PC-9 (cell line): ENCODE results near the gene DUSP16.

ENCODE experiments used
- EZH2 ChIP-seq: fragments of 200-600 bp; sonication (generic); IDR thresholded peaks from 2 replicates; pipeline ENCODE4 v1.8.0; 2017; ENCODE audit warnings: antibody characterized with exemption, low read depth
- TF ChIP-seq, protein P1 (sequence below): fragments of 200-600 bp; sonication (generic); conservative IDR thresholded peaks from 2 replicates; pipeline ENCODE4 v1.6.1; 2017; ENCODE audit warnings: mixed run types, antibody characterized with exemption, mild to moderate bottlenecking, moderate library complexity

DNA sequence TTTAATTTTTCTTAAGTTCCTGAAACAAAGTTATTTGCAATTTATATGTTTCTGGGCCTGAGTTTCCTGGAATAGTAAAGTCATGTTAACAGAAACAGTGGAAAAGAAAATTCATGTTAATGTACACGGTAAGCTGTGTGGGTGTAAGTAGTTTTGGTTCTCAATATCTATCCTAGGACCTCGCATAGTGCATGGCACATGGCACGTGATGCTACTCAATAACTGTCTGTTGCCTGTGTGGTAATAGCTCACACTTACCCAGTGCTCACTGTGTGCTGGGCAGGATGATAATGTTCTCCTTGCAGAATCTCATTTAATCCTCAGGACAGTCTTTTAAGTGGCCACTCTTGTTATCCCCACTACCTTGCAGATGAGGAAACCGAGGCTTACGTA, 100.7 kb downstream of the DUSP16 start:
- TF ChIP-seq, protein P1, sequence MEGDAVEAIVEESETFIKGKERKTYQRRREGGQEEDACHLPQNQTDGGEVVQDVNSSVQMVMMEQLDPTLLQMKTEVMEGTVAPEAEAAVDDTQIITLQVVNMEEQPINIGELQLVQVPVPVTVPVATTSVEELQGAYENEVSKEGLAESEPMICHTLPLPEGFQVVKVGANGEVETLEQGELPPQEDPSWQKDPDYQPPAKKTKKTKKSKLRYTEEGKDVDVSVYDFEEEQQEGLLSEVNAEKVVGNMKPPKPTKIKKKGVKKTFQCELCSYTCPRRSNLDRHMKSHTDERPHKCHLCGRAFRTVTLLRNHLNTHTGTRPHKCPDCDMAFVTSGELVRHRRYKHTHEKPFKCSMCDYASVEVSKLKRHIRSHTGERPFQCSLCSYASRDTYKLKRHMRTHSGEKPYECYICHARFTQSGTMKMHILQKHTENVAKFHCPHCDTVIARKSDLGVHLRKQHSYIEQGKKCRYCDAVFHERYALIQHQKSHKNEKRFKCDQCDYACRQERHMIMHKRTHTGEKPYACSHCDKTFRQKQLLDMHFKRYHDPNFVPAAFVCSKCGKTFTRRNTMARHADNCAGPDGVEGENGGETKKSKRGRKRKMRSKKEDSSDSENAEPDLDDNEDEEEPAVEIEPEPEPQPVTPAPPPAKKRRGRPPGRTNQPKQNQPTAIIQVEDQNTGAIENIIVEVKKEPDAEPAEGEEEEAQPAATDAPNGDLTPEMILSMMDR: no peak
- TF ChIP-seq EZH2: no peak
